SK-N-MC (cell line): ENCODE data around the gene KRT38.
"Not testable (repeated sequence)": the region's sequence is repeated elsewhere in the genome, so short reads cannot be mapped to it uniquely, and the experiment has no call there.

Experiments
- DNase-seq: peaks from one replicate; pipeline ENCODE4 v3.0.0-alpha.2; 2011; ENCODE audit warnings: low read depth, low spot score
- H3K27ac ChIP-seq: fragments of 200-600 bp; sonication (generic); 2 replicates; pipeline ENCODE4 v1.5.1; 2016; ENCODE audit warnings: mixed run types
- H3K36me3 ChIP-seq: fragments of 200-600 bp; sonication (generic); 2 replicates; pipeline ENCODE4 v1.6.1; 2017; ENCODE audit warnings: antibody characterized with exemption, low read length, mixed read lengths; ENCODE audit not compliant: insufficient read depth
- H3K4me3 ChIP-seq: fragments of 200-600 bp; sonication (generic); 2 replicates; pipeline ENCODE4 v1.5.1; 2016
- H3K9ac ChIP-seq: fragments of 200-600 bp; sonication (generic); 2 replicates; pipeline ENCODE4 v1.8.0; 2017; ENCODE audit warnings: mixed run types, mixed read lengths; ENCODE audit not compliant: insufficient read length
- H3K9me3 ChIP-seq: fragments of 200-600 bp; sonication (generic); 2 replicates; pipeline ENCODE4 v1.6.1; 2017; ENCODE audit warnings: low read depth, mild to moderate bottlenecking, antibody characterized with exemption, low read length, moderate library complexity, mixed read lengths
- EZH2 ChIP-seq: fragments of 200-600 bp; sonication (generic); IDR thresholded peaks from one replicate; pipeline ENCODE4 v1.6.1; 2017; ENCODE audit warnings: antibody characterized with exemption
- FOXP2 ChIP-seq: optimal IDR thresholded peaks from 2 replicates; pipeline ENCODE3; 2011; ENCODE audit warnings: mild to moderate bottlenecking, moderate library complexity; ENCODE audit not compliant: insufficient read depth; ENCODE audit errors: extremely low read length, control extremely low read depth
- POLR2AphosphoS5 ChIP-seq: IDR thresholded peaks from 2 replicates; pipeline ENCODE4 v1.6.1; 2012; ENCODE audit warnings: mild to moderate bottlenecking, low read depth, low read length, borderline replicate concordance

The KRT38 gene

DNA sequence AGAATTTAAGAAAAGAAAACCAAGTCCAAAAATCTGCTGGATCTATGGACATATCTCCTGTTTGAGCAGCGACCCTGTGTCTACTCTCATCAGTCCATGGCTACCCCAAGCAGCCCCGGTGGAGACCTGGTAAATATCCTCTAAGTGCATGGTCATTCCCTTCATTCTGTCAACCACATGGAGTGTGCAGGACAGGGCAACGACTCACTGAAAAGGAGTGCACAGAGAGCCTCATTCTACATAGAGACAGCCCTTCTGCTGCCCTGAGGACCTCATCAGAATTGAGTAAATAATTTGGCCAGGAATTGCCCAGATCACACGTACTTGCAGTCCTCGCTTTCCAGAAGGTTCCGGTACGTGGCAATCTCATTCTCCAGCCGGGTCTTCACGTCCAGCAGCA lies 3.0 kb downstream of the KRT38 start:
- TF ChIP-seq FOXP2 (no peak), POLR2AphosphoS5 (no peak), EZH2 (no peak)
- H3K4me3 ChIP-seq: no peak overlapping the region
- H3K27ac ChIP-seq: no peak overlapping the region
- DNase-seq: no peak
- H3K9ac ChIP-seq: no peak overlapping the region
- no peaks in the 10 kb centered on the region for H3K9me3 ChIP-seq
- H3K36me3 ChIP-seq: no peaks in the 10 kb centered on the region

DNA sequence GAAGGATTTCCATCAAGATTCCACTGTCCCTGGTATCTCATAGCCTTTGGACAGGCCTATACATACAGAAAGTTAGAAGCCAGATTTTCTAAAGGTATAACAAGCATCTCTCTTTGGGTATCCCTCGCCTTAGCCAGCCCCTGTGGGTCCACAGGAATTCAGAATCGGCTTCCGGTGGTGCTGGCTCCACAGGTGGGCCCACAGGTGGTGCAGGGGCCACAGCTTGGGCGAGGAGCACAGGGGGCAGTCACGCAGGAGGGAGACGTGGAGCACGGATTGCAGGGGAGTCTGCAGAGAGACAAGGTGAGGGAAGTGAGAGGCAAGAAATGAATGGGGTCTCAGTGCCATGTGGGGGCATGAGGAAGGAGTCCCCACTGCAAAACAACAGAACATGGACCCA lies 3.5 kb downstream of the KRT38 start:
- Histone ChIP-seq H3K27ac (no peak overlapping the region), H3K9me3 (no peaks in the 10 kb centered on the region), H3K36me3 (no peaks in the 10 kb centered on the region), H3K4me3 (no peak overlapping the region), H3K9ac (no peak overlapping the region)
- no peak for DNase-seq
- no peak for TF ChIP-seq EZH2
- no peak for TF ChIP-seq POLR2AphosphoS5
- TF ChIP-seq FOXP2: no peak

DNA sequence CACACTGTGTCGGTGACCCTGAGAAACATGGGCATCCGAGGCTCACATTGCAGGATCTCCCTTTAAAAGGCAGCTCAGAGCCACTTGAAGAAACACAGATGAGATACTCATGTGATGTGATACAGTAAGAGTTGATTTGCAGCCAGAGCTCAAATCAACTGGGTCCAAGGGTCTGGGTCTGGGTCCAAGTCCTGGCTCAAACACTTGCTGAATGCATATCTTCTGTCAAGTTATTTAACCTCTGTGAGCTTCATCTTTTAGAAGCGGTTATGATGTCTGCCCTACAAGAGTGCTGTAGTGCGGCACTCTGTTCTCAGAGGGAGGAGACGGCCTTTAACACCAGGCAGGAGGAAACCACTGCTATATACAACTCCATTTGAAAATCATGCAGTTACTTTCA lies 6.4 kb downstream of the KRT38 start:
- no peak overlapping the region for H3K27ac ChIP-seq
- TF ChIP-seq POLR2AphosphoS5 (no peak), FOXP2 (no peak), EZH2 (no peak)
- H3K9me3 ChIP-seq: no peaks in the 10 kb centered on the region
- H3K4me3 ChIP-seq: no peak overlapping the region
- H3K36me3 ChIP-seq: no peaks in the 10 kb centered on the region
- DNase-seq: no peak
- H3K9ac ChIP-seq: no peak overlapping the region

DNA sequence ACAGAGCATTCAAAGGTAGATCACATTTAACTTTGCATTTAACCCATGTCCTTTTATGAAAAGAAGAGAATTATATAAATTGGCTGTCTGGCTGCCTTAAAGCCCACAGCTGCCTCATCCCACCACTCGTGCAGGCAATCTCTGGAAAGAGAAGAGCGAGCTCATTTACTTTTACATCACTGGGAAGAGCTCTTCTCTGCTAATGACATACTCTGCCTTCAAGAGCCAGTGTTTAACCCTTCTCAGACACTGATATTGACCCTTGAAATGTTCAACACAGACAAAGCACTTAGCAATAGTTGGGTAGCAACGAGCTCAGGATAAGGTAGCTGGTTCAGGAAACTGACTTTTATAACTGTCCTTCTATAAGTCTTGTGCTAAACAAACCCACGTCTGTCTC lies 6.8 kb downstream of the KRT38 start:
- Histone ChIP-seq H3K9me3 (no peaks in the 10 kb centered on the region), H3K27ac (no peak overlapping the region), H3K4me3 (no peak overlapping the region), H3K9ac (no peak overlapping the region), H3K36me3 (no peaks in the 10 kb centered on the region)
- no peak for TF ChIP-seq FOXP2
- no peak for TF ChIP-seq EZH2
- no peak for TF ChIP-seq POLR2AphosphoS5
- no peak for DNase-seq

DNA sequence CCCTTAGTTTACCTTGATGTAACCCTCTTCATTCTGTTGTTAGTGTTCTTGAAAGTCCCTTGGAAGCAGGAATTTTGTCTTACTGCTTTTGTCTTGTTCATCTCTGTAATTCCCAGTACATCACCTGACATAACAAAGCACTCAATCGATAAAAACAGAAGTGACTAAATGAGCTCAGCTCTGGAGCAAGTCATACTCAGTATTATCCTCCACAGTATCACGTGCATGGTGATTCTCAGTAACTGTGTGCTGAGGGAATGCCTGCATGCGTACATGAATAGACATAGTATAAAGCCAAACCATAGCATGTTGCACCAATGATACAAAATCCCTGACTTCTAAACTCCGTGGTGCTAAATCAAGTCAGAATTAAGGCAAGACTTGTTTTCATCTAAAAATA lies 7.2 kb downstream of the KRT38 start:
- H3K4me3 ChIP-seq: no peak overlapping the region
- no peaks in the 10 kb centered on the region for H3K9me3 ChIP-seq
- no peak overlapping the region for H3K27ac ChIP-seq
- DNase-seq: no peak
- no peaks in the 10 kb centered on the region for H3K36me3 ChIP-seq
- TF ChIP-seq EZH2: no peak
- TF ChIP-seq POLR2AphosphoS5: no peak
- no peak for TF ChIP-seq FOXP2
- no peak overlapping the region for H3K9ac ChIP-seq

DNA sequence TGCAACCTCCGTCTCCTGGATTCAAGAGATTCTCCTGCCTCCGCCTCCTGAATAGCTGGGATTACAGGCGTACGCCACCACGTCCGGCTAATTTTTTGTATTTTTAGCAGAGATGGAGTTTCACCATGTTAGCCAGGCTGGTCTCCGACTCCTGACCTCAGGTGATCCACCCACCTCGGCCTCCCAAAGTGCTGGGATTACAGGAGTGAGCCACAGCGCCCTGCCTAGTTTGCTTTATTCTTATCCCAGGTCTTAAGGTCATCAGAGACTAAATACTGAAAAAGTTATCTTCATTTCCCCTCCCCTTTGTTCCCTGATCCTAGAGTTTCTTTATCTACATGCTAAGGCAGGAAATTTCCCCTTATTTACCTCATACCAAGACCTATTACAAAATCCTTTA lies 10.4 kb downstream of the KRT38 start:
- H3K36me3 ChIP-seq, DNase-seq: not testable (repeated sequence)

DNA sequence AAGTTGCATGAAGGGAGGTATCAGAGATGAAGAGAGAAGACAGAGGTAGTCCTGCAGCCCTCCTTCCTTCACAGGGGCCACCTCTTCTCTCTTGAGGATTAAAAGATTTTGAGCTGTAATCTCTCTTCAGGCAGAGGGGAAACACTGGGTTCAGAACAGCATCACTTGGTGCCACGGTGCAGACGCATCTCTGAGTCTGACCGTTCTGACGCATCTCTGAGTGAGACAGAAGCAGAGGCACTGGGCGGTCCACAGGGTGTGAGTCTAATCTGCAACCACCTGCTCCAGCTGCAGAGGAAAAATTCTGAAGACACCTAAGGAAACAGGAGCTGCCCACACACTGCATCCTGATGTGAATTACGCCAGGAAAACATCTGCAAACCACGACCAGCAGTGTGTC lies 11.1 kb downstream of the KRT38 start:
- DNase-seq: no peak
- no peaks in the 10 kb centered on the region for H3K36me3 ChIP-seq
- no peak overlapping the region for H3K9ac ChIP-seq
- no peaks in the 10 kb centered on the region for H3K9me3 ChIP-seq
- no peak overlapping the region for H3K4me3 ChIP-seq
- TF ChIP-seq FOXP2 (no peak), EZH2 (no peak), POLR2AphosphoS5 (no peak)
- H3K27ac ChIP-seq: no peak overlapping the region

More for the DNA sequence above, 10.4 kb downstream of the KRT38 start:
- not testable (repeated sequence) for H3K4me3 ChIP-seq, H3K9me3 ChIP-seq, H3K27ac ChIP-seq, H3K9ac ChIP-seq

DNA sequence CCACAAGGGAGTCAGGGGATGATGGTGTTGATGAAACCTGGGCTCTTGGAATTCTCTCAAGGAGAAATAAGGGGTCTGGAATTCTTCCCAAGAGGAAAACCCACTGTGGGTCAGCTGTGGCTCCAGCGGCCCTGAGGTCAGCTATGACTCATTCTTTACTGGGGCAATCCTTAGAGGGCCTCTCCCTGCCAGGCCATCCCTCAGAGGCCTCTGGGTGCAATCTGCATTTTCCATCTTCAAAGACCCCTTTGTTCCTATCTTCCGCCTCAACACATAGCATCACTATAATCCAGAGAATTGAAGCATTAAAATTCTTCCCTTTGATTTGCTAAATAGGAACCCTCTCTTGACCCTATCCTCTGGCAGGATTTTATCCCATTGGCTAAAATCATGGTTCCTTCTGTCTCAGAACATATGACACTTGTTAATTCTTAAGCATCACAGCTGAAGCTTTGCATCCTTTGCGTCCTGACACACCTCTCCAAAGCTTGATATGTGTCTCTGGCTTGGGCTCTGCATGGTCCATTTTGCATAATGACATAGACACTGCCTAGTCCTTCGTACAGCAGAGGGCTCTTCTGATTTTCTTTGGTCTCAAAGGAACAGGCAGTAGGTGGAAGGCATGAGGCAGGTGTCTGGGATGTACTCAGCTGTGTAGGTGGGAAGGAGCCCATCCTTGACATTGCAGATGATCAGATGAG lies 12.0 kb downstream of the KRT38 start:
- H3K36me3 ChIP-seq: no peaks in the 10 kb centered on the region
- no peak overlapping the region for H3K9ac ChIP-seq
- no peak overlapping the region for H3K4me3 ChIP-seq
- H3K9me3 ChIP-seq: no peaks in the 10 kb centered on the region
- no peak for DNase-seq
- H3K27ac ChIP-seq: no peak overlapping the region
- TF ChIP-seq POLR2AphosphoS5 (no peak), FOXP2 (no peak), EZH2 (no peak)

DNA sequence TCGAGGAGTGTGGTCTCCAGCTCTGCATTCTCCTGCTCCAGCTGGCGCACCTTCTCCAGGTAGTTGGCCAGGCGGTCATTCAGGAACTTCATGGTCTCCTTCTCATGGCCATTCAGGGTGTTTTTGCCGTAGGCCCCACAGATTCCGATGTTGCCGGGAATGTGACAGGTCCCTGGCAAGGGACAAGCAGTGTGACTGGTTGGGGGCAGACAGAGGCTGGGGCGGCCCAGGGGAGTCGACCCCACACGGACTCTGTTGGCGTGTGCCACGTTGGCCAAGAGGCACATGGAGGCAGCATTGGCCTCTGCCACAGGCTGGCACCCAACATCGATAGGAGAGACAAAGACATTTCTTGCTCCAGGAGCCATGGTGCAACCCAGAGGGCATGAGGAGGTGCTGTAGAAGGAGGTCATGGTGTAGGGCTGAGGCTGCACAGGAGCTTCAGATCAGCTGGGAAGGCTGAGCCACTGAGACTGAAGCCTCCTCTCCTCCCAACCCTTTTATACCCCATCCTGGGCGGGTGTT lies 16.6 kb downstream of the KRT38 start, which contains the start of gene KRT37:
Gene KRT37, minus strand, starts transcription at position 475 of the 525 bp plus-strand sequence. Its CDS starts 62 bp downstream, at position 413.
- Histone ChIP-seq H3K9me3 (no peaks in the 10 kb centered on the region), H3K27ac (no peak within 1 kb of the TSS), H3K9ac (no peak within 1 kb of the TSS), H3K36me3 (no peaks in the 10 kb centered on the region), H3K4me3 (no peak within 1 kb of the TSS)
- DNase-seq: no peak
- no peak for TF ChIP-seq EZH2
- no peak for TF ChIP-seq POLR2AphosphoS5
- TF ChIP-seq FOXP2: no peak

DNA sequence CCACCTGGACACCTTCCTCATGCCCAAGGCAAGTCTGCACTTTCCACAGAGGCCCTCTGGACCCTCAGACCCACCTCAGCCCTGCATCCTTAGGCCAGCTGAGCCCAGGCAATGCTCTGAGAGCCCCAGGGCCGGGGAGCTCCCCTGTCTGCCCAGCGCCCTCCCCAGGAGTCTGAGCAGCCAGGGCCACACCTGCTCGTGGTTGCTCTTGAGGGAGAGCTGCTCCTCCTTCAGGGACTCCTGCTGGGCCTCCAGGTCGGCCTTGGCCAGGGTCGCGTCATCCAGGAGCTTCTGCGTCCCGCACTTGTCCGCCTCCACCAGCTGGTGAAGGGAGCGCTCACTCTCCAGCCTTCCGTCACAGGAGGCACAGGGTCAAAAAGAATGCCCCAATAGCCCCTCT lies 18.2 kb downstream of the KRT38 start:
- not testable (repeated sequence) for H3K4me3 ChIP-seq, H3K27ac ChIP-seq, H3K9ac ChIP-seq

More for the DNA sequence above, 18.2 kb downstream of the KRT38 start:
- H3K36me3 ChIP-seq, DNase-seq, H3K9me3 ChIP-seq: not testable (repeated sequence)
